22Rv1 (cell line): ENCODE measurements around the gene SLIT3.
"Not testable (repeated sequence)": the region's sequence is repeated elsewhere in the genome, so short reads cannot be mapped to it uniquely, and the experiment has no call there.

Experiments used
- H3K27ac ChIP-seq: fragments of 450-650 bp; 2 replicates; pipeline ENCODE4 v1.5.1; 2017
- ZFX ChIP-seq: fragments of 450-650 bp; IDR thresholded peaks from 2 replicates; pipeline ENCODE4 v1.6.1; 2017; ENCODE audit warnings: antibody characterized with exemption, borderline replicate concordance
- TF ChIP-seq, protein P1 (sequence below): fragments of 450-650 bp; IDR thresholded peaks from 2 replicates; pipeline ENCODE4 v1.5.1; 2017; ENCODE audit warnings: mild to moderate bottlenecking

The SLIT3 gene

DNA sequence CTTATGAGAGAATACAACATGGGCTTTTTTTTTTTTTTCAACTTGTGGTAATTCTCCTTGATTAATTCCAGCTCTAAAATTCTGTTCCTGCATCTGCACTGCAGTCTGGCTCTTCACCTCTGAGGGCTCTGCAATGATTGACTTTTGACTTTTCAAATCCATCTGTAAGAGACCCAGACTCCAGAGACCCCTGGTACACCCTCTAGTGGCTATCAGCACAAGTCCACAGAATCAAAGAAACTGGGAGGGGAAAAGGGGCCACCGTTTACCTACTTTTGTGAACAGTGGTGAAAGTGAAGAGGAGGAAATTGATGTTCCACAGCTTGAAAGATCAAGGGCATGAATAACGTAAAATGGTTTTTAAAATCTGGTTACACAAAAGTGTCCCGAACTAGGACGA, 151.6 kb downstream of the SLIT3 start:
- TF ChIP-seq ZFX = no peak
- TF ChIP-seq, protein P1, sequence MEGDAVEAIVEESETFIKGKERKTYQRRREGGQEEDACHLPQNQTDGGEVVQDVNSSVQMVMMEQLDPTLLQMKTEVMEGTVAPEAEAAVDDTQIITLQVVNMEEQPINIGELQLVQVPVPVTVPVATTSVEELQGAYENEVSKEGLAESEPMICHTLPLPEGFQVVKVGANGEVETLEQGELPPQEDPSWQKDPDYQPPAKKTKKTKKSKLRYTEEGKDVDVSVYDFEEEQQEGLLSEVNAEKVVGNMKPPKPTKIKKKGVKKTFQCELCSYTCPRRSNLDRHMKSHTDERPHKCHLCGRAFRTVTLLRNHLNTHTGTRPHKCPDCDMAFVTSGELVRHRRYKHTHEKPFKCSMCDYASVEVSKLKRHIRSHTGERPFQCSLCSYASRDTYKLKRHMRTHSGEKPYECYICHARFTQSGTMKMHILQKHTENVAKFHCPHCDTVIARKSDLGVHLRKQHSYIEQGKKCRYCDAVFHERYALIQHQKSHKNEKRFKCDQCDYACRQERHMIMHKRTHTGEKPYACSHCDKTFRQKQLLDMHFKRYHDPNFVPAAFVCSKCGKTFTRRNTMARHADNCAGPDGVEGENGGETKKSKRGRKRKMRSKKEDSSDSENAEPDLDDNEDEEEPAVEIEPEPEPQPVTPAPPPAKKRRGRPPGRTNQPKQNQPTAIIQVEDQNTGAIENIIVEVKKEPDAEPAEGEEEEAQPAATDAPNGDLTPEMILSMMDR = no peak
- H3K27ac ChIP-seq = no peak overlapping the region

DNA sequence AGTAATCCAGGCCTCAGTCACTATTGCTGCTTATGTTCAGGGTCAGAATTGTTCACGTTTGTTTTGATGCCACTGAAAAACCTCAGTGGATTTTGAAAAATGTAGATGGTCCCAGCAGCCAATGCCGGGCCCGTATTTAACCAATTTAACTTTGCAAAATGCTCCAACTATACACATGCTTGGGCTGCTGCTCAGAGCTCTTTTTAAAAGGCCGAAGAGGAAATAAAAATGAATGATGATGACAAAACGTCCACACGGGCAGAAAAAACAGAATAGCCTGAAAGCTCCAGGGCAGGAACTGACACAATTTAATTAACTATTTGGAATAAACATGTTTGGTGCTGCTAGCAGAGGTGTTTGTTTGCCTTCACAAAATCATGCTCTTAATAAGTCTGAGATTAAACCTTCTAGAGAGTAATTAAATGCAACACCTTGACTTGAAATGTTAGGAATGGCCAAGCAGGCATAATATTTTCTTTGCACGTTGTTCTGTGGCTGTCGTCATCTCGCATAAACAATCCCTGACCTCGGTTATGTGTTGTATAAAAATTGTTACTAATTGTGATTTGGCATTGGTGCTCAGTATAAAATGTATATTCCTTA, 152.7 kb downstream of the SLIT3 start:
- no peak overlapping the region for H3K27ac ChIP-seq
- TF ChIP-seq, protein P1 = no peak
- no peak for TF ChIP-seq ZFX

- TF ChIP-seq, protein P1 = no peak
- TF ChIP-seq ZFX = no peak
- no peak overlapping the region for H3K27ac ChIP-seq
These were observed 153.4 kb downstream of the SLIT3 start for GRCh38 chr5:169147534-169147933.

DNA sequence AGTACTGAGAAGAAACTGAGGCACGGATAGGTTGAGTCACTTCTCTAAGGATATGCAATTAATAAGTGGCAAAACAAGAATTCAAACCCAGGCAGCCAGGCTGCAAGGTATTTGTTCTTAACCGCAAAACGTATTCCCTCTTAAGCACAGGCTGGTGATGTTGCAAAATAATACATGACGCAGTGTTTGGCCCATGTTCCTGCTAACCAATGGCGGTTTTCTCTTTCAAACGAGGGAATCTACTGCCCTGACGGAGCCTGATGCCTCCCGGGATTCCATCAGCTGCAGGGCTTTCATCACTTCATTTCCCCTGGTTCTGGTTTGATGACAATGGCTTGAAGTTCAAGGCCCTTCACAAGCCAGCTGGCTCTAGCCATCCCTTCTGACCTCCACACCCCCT, 154.8 kb downstream of the SLIT3 start:
- no peak overlapping the region for H3K27ac ChIP-seq
- TF ChIP-seq, protein P1 = no peak
- no peak for TF ChIP-seq ZFX

GRCh38 chr5:169142264-169142970, 158.5 kb downstream of the SLIT3 start:
- no peak overlapping the region for H3K27ac ChIP-seq
- TF ChIP-seq, protein P1 = no peak
- no peak for TF ChIP-seq ZFX

GRCh38 chr5:169140215-169140614, 160.7 kb downstream of the SLIT3 start:
- H3K27ac ChIP-seq = not testable (repeated sequence)

GRCh38 chr5:169139480-169140050, 161.4 kb downstream of the SLIT3 start:
- H3K27ac ChIP-seq = no peak overlapping the region
- no peak for TF ChIP-seq ZFX
- TF ChIP-seq, protein P1 = no peak
